GM06990 (cell line): ENCODE data around the gene XRCC3.

Experiments used
- DNase-seq: peaks from one replicate; pipeline ENCODE4 v3.0.0-alpha.2; 2011; ENCODE audit not compliant: insufficient read length; ENCODE audit errors: extremely low read depth
- H3K27me3 ChIP-seq: replicated peaks from 2 replicates; pipeline ENCODE4 v1.6.0; 2011; ENCODE audit warnings: low read length; ENCODE audit not compliant: control insufficient read depth, insufficient read depth
- H3K36me3 ChIP-seq: 2 replicates; pipeline ENCODE4 v1.5.1; 2011; ENCODE audit warnings: low read length; ENCODE audit not compliant: control insufficient read depth, insufficient read depth
- H3K4me3 ChIP-seq: replicated peaks from 2 replicates; pipeline ENCODE4 v1.5.1; 2011; ENCODE audit warnings: low read depth, mild to moderate bottlenecking, control low read depth, low read length
- CTCF ChIP-seq: IDR thresholded peaks from 2 replicates; pipeline ENCODE4 v1.5.1; 2011; ENCODE audit warnings: low read length, control low read depth, mild to moderate bottlenecking, inconsistent platforms; ENCODE audit not compliant: insufficient read depth, poor library complexity, severe bottlenecking

The XRCC3 gene

GRCh38 chr14:103714063-103714724 lies 1.1 kb downstream of the XRCC3 start:
- H3K4me3 ChIP-seq, result peak overlapping the region; percentile 70
- no peaks in the 10 kb centered on the region for H3K27me3 ChIP-seq
- no peak for DNase-seq
- no peak for TF ChIP-seq CTCF
- H3K36me3 ChIP-seq, result peaks cover 7% of the 10 kb centered on the region

DNA sequence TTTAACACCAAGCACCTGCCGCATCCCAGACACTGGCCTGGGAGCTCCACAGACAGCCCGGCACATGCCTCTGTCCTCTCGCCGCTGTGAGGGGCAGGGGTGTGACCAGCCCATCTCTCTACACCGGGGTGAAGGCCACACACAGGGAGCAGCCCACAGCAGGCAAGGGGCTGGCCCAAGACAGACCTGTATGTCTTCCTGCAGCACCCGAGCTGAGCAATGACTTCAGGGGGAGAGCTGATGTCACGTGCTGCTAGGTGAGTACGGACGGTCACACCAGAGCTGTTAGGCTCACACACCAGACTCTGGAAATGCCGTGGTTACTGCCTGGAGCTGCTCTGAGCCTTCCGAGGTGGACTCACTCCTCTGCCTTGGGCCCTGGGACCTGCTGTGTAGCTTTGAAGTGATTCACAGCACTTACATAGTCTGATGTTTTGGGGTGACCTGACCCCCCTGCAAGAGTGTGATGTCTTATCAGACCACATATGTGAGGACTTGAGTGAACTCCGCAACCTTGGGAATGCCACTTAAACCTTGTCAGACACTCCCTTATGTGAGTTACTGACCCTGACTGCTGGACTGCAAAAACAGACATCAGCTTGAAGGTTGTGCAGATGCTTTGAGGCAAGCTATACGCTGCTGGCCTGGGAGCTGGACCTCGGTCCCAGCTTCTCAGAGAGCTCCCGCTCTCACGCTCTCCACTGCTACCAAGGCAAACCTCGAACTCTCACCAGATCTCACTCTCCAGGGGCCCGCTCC lies 1.8 kb downstream of the XRCC3 start:
- no peak for TF ChIP-seq CTCF
- Histone ChIP-seq H3K4me3 (no peak overlapping the region), H3K36me3 (peaks cover 12% of the 10 kb centered on the region)

DNA sequence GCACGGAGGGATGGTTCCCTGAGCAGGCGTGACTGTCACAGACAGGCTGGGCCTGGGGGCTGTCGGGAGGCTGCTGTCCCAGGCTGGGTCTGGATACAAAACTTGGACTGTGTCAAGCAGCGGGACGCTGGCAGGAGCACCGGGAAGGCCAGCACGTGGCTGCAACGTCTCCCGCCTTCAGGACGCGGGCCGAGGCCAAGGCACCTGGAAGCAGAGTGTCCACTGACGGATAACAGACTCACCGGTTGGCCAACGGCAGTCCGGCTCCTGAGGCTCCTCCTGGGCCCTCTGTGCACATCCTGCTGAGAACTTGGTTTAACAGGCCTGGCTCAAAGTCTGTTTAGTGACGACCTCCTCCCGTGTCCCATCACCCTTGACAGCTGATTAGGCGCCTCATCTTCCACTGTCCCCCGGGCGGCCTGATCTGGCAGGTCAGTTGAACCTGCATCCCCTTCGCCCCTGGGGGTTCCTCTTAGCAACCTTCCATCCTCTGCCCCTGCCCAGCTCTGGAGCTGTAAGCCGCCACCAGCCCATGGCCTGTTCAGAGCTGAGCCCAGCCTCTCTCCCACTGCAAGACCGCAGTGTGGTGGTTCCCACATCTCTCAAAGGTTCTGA lies 2.5 kb downstream of the XRCC3 start:
- H3K27me3 ChIP-seq, result no peaks in the 10 kb centered on the region
- no peak overlapping the region for H3K4me3 ChIP-seq
- no peak for DNase-seq
- TF ChIP-seq CTCF, result no peak
- peaks cover 18% of the 10 kb centered on the region for H3K36me3 ChIP-seq

More for the DNA sequence above, 1.8 kb downstream of the XRCC3 start:
- DNase-seq, result no peak
- no peaks in the 10 kb centered on the region for H3K27me3 ChIP-seq

DNA sequence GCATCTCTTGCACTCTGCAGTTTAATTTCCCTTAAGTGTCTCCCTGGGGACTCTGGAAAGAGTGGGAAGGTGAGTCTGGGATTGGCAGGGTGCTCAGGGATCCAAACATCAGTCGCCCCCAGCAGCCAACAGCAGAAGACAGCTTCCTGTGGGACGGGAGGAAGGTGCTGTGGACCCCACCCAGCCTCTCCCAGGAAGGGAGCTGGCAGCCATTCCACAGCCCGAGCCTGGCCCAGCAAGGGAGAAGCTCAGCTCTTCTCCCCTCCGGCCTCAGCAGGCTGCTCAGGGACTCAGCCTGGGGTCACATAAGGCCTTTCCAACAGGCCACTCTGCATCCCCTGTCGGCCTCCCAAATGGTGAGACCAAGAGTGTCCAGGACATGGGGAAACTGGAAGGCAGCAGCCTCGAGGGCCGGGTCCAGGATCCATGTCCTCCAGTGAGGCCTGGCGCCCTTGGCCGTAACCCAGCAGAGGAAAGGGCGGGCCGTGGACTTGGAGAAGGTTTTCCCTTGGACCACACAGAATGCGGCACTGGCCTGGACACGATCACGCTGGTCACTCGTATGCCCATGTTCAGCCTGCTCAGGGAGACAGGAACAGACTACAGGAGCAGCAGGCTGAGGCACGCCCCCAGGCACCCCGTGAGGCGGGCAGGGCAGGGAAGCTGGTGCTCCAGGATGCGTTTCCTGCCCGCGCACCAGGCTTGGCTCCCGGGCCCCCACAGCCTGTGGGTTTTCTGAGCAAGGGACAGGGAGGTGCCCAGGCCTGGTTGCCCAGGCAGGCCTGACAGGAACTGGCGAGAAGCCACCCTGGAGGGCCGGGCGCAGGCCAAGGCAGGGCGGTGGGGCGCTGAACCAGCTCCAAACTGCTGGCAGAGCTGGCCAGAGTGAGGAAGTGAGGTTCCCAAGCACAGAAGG lies 3.5 kb downstream of the XRCC3 start:
- DNase-seq, result no peak
- Histone ChIP-seq H3K27me3 (no peaks in the 10 kb centered on the region), H3K4me3 (no peak overlapping the region), H3K36me3 (peaks cover 28% of the 10 kb centered on the region)
- TF ChIP-seq CTCF, result no peak

DNA sequence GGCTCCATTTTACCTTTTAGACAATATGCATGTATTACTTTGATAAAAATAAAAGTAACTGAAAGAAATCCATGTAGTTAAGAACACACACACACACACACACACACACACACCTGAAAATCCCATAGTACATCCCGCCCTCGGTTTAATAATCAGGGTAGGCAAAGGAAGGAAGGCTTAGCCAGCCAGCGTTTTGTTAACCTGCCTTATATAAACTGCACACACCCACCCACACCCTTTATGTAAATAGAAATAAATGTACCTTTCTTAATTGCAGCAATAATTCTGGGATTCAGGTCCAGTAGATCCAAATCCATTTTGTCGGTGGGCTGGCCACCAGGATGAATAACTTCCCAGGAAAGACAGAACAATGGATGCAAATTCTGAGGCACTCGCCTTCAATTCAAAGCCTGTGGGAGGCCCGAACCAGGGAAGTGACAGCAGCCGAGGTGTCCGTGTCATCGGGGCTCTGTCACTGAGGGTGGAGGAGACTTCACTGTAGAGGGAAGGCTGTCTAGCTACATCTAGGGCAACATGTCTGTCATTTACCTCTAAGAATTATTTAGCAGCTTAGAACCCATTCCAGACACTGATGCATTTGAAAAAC lies 4.4 kb downstream of the XRCC3 start:
- H3K4me3 ChIP-seq, result no peak overlapping the region
- no peak for TF ChIP-seq CTCF
- peaks cover 36% of the 10 kb centered on the region for H3K36me3 ChIP-seq
- H3K27me3 ChIP-seq, result no peaks in the 10 kb centered on the region
- DNase-seq, result no peak
